GM21737 (cell line): ENCODE results near the gene AKNAD1.

Experiments
- ATAC-seq: cut with Tn5 transposase; IDR thresholded peaks from one replicate; pipeline ENCODE4 v1.9.1; 2021; ENCODE audit warnings: mild to moderate bottlenecking, moderate library complexity; ENCODE audit not compliant: unreplicated experiment

AKNAD1 gene

GRCh38 chr1:108830119-108831008 is 26.5 kb downstream of the AKNAD1 start:
- ATAC-seq, result no peak

- no peak for ATAC-seq
Observed at GRCh38 chr1:108829498-108829916, 27.4 kb downstream of the AKNAD1 start.

GRCh38 chr1:108828074-108828961 is 28.6 kb downstream of the AKNAD1 start:
- no peak for ATAC-seq

GRCh38 chr1:108826081-108826635 is 30.7 kb downstream of the AKNAD1 start:
- no peak for ATAC-seq

- no peak for ATAC-seq
Observed at GRCh38 chr1:108824051-108824450, 32.8 kb downstream of the AKNAD1 start.

- ATAC-seq, result no peak
Observed at GRCh38 chr1:108823632-108824031, 33.3 kb downstream of the AKNAD1 start.

GRCh38 chr1:108819878-108820277 is 37.0 kb downstream of the AKNAD1 start:
- no peak for ATAC-seq

- no peak for ATAC-seq
Observed at GRCh38 chr1:108817811-108818210, 39.1 kb downstream of the AKNAD1 start.

- no peak for ATAC-seq
Observed at GRCh38 chr1:108817016-108817415, 39.9 kb downstream of the AKNAD1 start.

- no peak for ATAC-seq
Observed at GRCh38 chr1:108816049-108816893, 40.6 kb downstream of the AKNAD1 start.

GRCh38 chr1:108815566-108815965 is 41.3 kb downstream of the AKNAD1 start:
- no peak for ATAC-seq

GRCh38 chr1:108814343-108815125 is 42.4 kb downstream of the AKNAD1 start:
- no peak for ATAC-seq

GRCh38 chr1:108813326-108813725 is 43.6 kb downstream of the AKNAD1 start:
- ATAC-seq, result no peak

GRCh38 chr1:108811611-108812010 is 45.3 kb downstream of the AKNAD1 start:
- no peak for ATAC-seq

- ATAC-seq, result no peak
Observed at GRCh38 chr1:108808438-108808837, 48.5 kb downstream of the AKNAD1 start.

- ATAC-seq, result no peak
Observed at GRCh38 chr1:108803548-108803947, 53.3 kb downstream of the AKNAD1 start.

- no peak for ATAC-seq
Observed at GRCh38 chr1:108801101-108801500, 55.8 kb downstream of the AKNAD1 start.

GRCh38 chr1:108799001-108799400 is 57.9 kb downstream of the AKNAD1 start:
- no peak for ATAC-seq

- no peak for ATAC-seq
Observed at GRCh38 chr1:108792420-108792819, 64.5 kb downstream of the AKNAD1 start.

- ATAC-seq, result no peak
Observed at GRCh38 chr1:108791790-108792189, 65.1 kb downstream of the AKNAD1 start.
